Smooth muscle cell (in vitro differentiated cells): Measurements from ENCODE around the gene AQR. TPM values are rescaled to one million over a fixed set of nuclear protein-coding genes. Genes with fewer than 3 reads are reported as not detected.

Experiments
- DNase-seq: peaks from one replicate; lab custom pipeline; 2025; ENCODE audit not compliant: unreplicated experiment; lab: John Stamatoyannopoulos, UW
- H2AFZ ChIP-seq: fragments of 200-600 bp; sonication (generic); 2 replicates; pipeline ENCODE4 v1.6.0; 2016; ENCODE audit warnings: antibody characterized with exemption, low read depth, mild to moderate bottlenecking
- H3F3A ChIP-seq: fragments of 200-600 bp; sonication (generic); 2 replicates; pipeline ENCODE4 v1.6.0; 2017; ENCODE audit warnings: antibody characterized with exemption, low read depth
- H3K27ac ChIP-seq: fragments of 200-600 bp; sonication (generic); 2 replicates; pipeline ENCODE4 v1.5.1; 2016; ENCODE audit warnings: low read depth, mild to moderate bottlenecking
- H3K27me3 ChIP-seq: fragments of 200-600 bp; sonication (generic); 2 replicates; pipeline ENCODE4 v1.6.1; 2016; ENCODE audit warnings: low read depth, mild to moderate bottlenecking
- H3K36me3 ChIP-seq: fragments of 200-600 bp; sonication (generic); 2 replicates; pipeline ENCODE4 v1.5.1; 2016; ENCODE audit warnings: low read depth
- H3K4me1 ChIP-seq: fragments of 200-600 bp; sonication (generic); 2 replicates; pipeline ENCODE4 v1.5.1; 2016; ENCODE audit warnings: low read depth
- H3K4me2 ChIP-seq: fragments of 200-600 bp; sonication (generic); 2 replicates; pipeline ENCODE4 v1.6.0; 2016; ENCODE audit warnings: mild to moderate bottlenecking
- H3K4me3 ChIP-seq: fragments of 200-600 bp; sonication (generic); 2 replicates; pipeline ENCODE4 v1.5.1; 2016; ENCODE audit warnings: mild to moderate bottlenecking
- H3K79me2 ChIP-seq: fragments of 200-600 bp; sonication (generic); 2 replicates; pipeline ENCODE4 v1.6.0; 2016; ENCODE audit warnings: low read depth, mild to moderate bottlenecking
- H3K9ac ChIP-seq: fragments of 200-600 bp; sonication (generic); 2 replicates; pipeline ENCODE4 v1.6.0; 2016; ENCODE audit warnings: low read depth
- H3K9me3 ChIP-seq: fragments of 200-600 bp; sonication (generic); replicated peaks from 2 replicates; pipeline ENCODE4 v1.5.1; 2016; ENCODE audit warnings: low read depth
- H4K20me1 ChIP-seq: fragments of 200-600 bp; sonication (generic); 2 replicates; pipeline ENCODE4 v1.6.0; 2016; ENCODE audit warnings: low read depth
- CTCF ChIP-seq: fragments of 200-600 bp; sonication (generic); IDR thresholded peaks from 2 replicates; pipeline ENCODE4 v1.5.1; 2017; ENCODE audit warnings: borderline replicate concordance, mild to moderate bottlenecking, antibody characterized with exemption; ENCODE audit not compliant: insufficient read depth, poor library complexity, severe bottlenecking
- WGBS: methylation state at CpG from one replicate; pipeline ENCODE4 v1.1.7; 2016; ENCODE audit warnings: low lambda C conversion rate; 5-methylcytosine and 5-hydroxymethylcytosine counted together
- polyA plus RNA-seq: library from polyadenylated mRNA; unstranded; fragments of >200 nt; fragmentation: Nextera tagmentation; extraction: Ambion mirVana; gene quantifications from 2 replicates; pipeline ENCODE4 v1.2.1, GENCODE V29; 2016
- total RNA-seq: library from RNA; depleted of rRNA; stranded (reverse); fragments of >200 nt; gene quantifications from 2 replicates; pipeline ENCODE4 v1.2.3, GENCODE V29; 2014

AQR gene
- total RNA-seq (33.6 and 38.3 TPM in 2 replicates), polyA plus RNA-seq (11.6 and 13.0 TPM in 2 replicates)

GRCh38 chr15:34969340-34970097 is at the start of gene AQR:
Gene AQR, minus strand, starts transcription at chr15:34969742. Its CDS starts 129 bp downstream, at chr15:34969613.
- H3K27me3 ChIP-seq = no peaks in the 10 kb centered on the region
- H3F3A ChIP-seq = no peaks in the 10 kb centered on the region
- peaks cover 12% of the 10 kb centered on the region for H4K20me1 ChIP-seq
- peak within 1 kb of the TSS; percentile 89 for H3K9ac ChIP-seq
- H3K27ac ChIP-seq = peak within 1 kb of the TSS; percentile 77
- H3K9me3 ChIP-seq = no peaks in the 10 kb centered on the region
- H3K79me2 ChIP-seq = peaks cover 49% of the 10 kb centered on the region
- peak within 1 kb of the TSS; percentile 94 for H3K4me2 ChIP-seq
- H3K4me1 ChIP-seq = peaks cover 5% of the 10 kb centered on the region
- peak; percentile 65 for DNase-seq
- peak within 1 kb of the TSS; percentile 97 for H2AFZ ChIP-seq
- WGBS = 1% methylated on average over 44 of the region's 44 CpGs
- TF ChIP-seq CTCF = peak; percentile 43
- H3K4me3 ChIP-seq = peak within 1 kb of the TSS; percentile 95
- H3K36me3 ChIP-seq = no peaks in the 10 kb centered on the region

GRCh38 chr15:35014241-35014640 is 44.7 kb upstream of the AQR start:
- H3K27me3 ChIP-seq = no peaks in the 10 kb centered on the region
- no peak for DNase-seq
- H3K79me2 ChIP-seq = no peaks in the 10 kb centered on the region
- H3K9me3 ChIP-seq = no peaks in the 10 kb centered on the region
- TF ChIP-seq CTCF = no peak
- no peaks in the 10 kb centered on the region for H3K36me3 ChIP-seq
- H3K4me2 ChIP-seq = no peak overlapping the region
- no peaks in the 10 kb centered on the region for H3K4me1 ChIP-seq
- H3K4me3 ChIP-seq = no peak overlapping the region
- H2AFZ ChIP-seq = no peak overlapping the region
- H3K9ac ChIP-seq = no peak overlapping the region
- H3F3A ChIP-seq = no peaks in the 10 kb centered on the region
- H4K20me1 ChIP-seq = no peaks in the 10 kb centered on the region
- no peak overlapping the region for H3K27ac ChIP-seq

GRCh38 chr15:35013370-35013769 is 43.8 kb upstream of the AQR start:
- H3K27ac ChIP-seq = no peak overlapping the region
- no peaks in the 10 kb centered on the region for H3K36me3 ChIP-seq
- no peaks in the 10 kb centered on the region for H3K27me3 ChIP-seq
- no peak for TF ChIP-seq CTCF
- H3K9me3 ChIP-seq = no peaks in the 10 kb centered on the region
- WGBS = 62% methylated on average over 4 of the region's 4 CpGs
- no peak overlapping the region for H3K9ac ChIP-seq
- DNase-seq = no peak
- no peak overlapping the region for H3K4me3 ChIP-seq
- H3F3A ChIP-seq = no peaks in the 10 kb centered on the region
- H3K4me2 ChIP-seq = no peak overlapping the region
- no peaks in the 10 kb centered on the region for H3K79me2 ChIP-seq
- no peak overlapping the region for H2AFZ ChIP-seq
- no peaks in the 10 kb centered on the region for H3K4me1 ChIP-seq
- no peaks in the 10 kb centered on the region for H4K20me1 ChIP-seq

- no peak overlapping the region for H3K9ac ChIP-seq
- no peaks in the 10 kb centered on the region for H3K4me1 ChIP-seq
- WGBS = 90% methylated on average over 2 of the region's 2 CpGs
- no peak overlapping the region for H3K4me2 ChIP-seq
- H4K20me1 ChIP-seq = no peaks in the 10 kb centered on the region
- no peak overlapping the region for H3K27ac ChIP-seq
- no peak overlapping the region for H2AFZ ChIP-seq
- H3K79me2 ChIP-seq = no peaks in the 10 kb centered on the region
- no peaks in the 10 kb centered on the region for H3K27me3 ChIP-seq
- H3F3A ChIP-seq = peaks cover 7% of the 10 kb centered on the region
- TF ChIP-seq CTCF = no peak
- H3K4me3 ChIP-seq = no peak overlapping the region
- H3K36me3 ChIP-seq = no peaks in the 10 kb centered on the region
- H3K9me3 ChIP-seq = no peaks in the 10 kb centered on the region
- no peak for DNase-seq
Measured at GRCh38 chr15:35007397-35007796, 37.9 kb upstream of the AQR start.
